Pancreas (tissue), 10 donors: ENCODE data around the gene PXT1. TPM values are rescaled to one million over a fixed set of nuclear protein-coding genes. Genes with fewer than 3 reads are reported as not detected.

Experiments
- ATAC-seq, 4 donors: fragments of 200-7000 bp; cut with Tn5 transposase; one replicate each; pipeline versions ENCODE4 v1.8.0 to v1.9.1; 2020; ENCODE audit warnings: mild to moderate bottlenecking in 4 of 4, moderate library complexity in 4 of 4
- DNase-seq, 6 donors: peaks; one replicate each; pipeline ENCODE4 v3.0.0-alpha.2; 2020
- FAIRE-seq: peaks from 2 replicates; lab custom pipeline; 2012; peaks lifted over from hg19 to GRCh38; lab: Jason Lieb, UNC
- H3K27ac ChIP-seq, 4 donors: fragments of 200-600 bp; sonication (generic); 1 replicate in 3 of 4; 2 replicates in 1 of 4; pipeline versions ENCODE4 v1.5.0 to v1.8.0; 2020
- H3K27me3 ChIP-seq, 4 donors: fragments of 200-600 bp; one replicate each; pipeline ENCODE4 v1.8.0; 2021
- H3K36me3 ChIP-seq, 3 donors: fragments of 200-600 bp; sonication (generic) in 1 of 3; one replicate each; pipeline versions ENCODE4 v1.5.0 to v1.8.0; 2020 to 2021
- H3K4me1 ChIP-seq, 3 donors: fragments of 200-600 bp; one replicate each; pipeline ENCODE4 v1.8.0; 2021
- H3K4me3 ChIP-seq, 4 donors: fragments of 200-600 bp; sonication (generic) in 2 of 4; one replicate each; pipeline versions ENCODE4 v1.5.0 to v1.8.0; 2020 to 2021
- H3K9me3 ChIP-seq, 4 donors: fragments of 200-600 bp; one replicate each; pipeline ENCODE4 v1.8.0; 2021
- CTCF ChIP-seq, 4 donors: fragments of 200-600 bp; sonication (generic) in 3 of 4; IDR thresholded peaks; one replicate each; pipeline versions ENCODE4 v1.5.0 to v1.8.0; 2021; ENCODE audit warnings: antibody characterized with exemption in 4 of 4
- WGBS, 2 donors: extraction: QIAGEN DNeasy Blood & Tissue Kit; methylation state at CpG; one replicate each; pipeline ENCODE4 v1.1.7; 2013; 5-methylcytosine and 5-hydroxymethylcytosine counted together
- intact Hi-C, 3 donors: fragments of 100-400 bp; cut with DNase I; formaldehyde crosslinking; loops; one replicate each; pipeline versions ENCODE4 v1.11.1 to v1.14.2; 2022
- polyA plus RNA-seq, 2 donors: library from polyadenylated mRNA; stranded (reverse); fragments of 200-250 nt; gene quantifications; one replicate each; pipeline ENCODE4 v1.2.3, GENCODE V29; 2013
- total RNA-seq, 6 donors: library from RNA; stranded (reverse); fragmentation: NEBNext Ultra II Directional in 4 of 6; extraction: Animal tissue kit (Norgen Biotek cat#: 25700) in 4 of 6; gene quantifications; one replicate each; pipeline versions ENCODE4 v1.2.1 to v1.2.4, GENCODE V29; 2021 to 2023
- donor health status: healthy with polysubstance abuse.
- donor health status: DM: no; HTN: no; CAD: no; lungs with moderate emphysema.
- donor health status: DM: no; HTN: no; CAD: no.
- donor health status: control.
- donor health status: control.
- donor health status: Bipolar disorder and iron deficiency.
- donor health status: DM: yes; HTN: yes; CAD: no.
- donor health status: DM: no; HTN: no; CAD: no.
- donor health status: DM: no; HTN: no; CAD: no.
- donor health status: DM: yes; HTN: yes; CAD: no.

PXT1 gene
- total and polyA plus RNA-seq, 8 donors = not detected

GRCh38 chr6:36357872-36358225 is 84.8 kb downstream of the PXT1 start:
- DNase-seq (peak in 1 of 6 donors; percentile 6), ATAC-seq (peak in 3 of 4 donors; percentile 24 to 55 (median 50)), FAIRE-seq (no peak)
- no peak for TF ChIP-seq CTCF (IDR thresholded peaks at IDR 0.05)
- H3K27ac ChIP-seq = peak overlapping the region in 2 of 4 donors; percentile 78 to 83
- peaks cover 0 to 32% (median 0%) of the 10 kb centered on the region in 3 donors for H3K4me1 ChIP-seq
- intact Hi-C loops = no loop called here
- H3K36me3 ChIP-seq = no peaks in the 10 kb centered on the region
- WGBS, 2 donors = 81 to 85% methylated on average over 3 of the region's 3 CpGs
- no peak overlapping the region for H3K4me3 ChIP-seq
- no peaks in the 10 kb centered on the region for H3K27me3 ChIP-seq
- no peaks in the 10 kb centered on the region for H3K9me3 ChIP-seq

GRCh38 chr6:36355819-36356218 is 86.8 kb downstream of the PXT1 start:
- Histone ChIP-seq H3K27ac (no peak overlapping the region), H3K36me3 (no peaks in the 10 kb centered on the region), H3K9me3 (no peaks in the 10 kb centered on the region), H3K4me3 (no peak overlapping the region), H3K27me3 (no peaks in the 10 kb centered on the region), H3K4me1 (peaks cover 0 to 43% (median 0%) of the 10 kb centered on the region in 3 donors)
- no peak for FAIRE-seq
- TF ChIP-seq CTCF (IDR thresholded peaks at IDR 0.05) = no peak
- intact Hi-C loops = no loop called here
- no peak for ATAC-seq
- DNase-seq = no peak
- WGBS, 2 donors = 77% methylated on average over 4 of the region's 4 CpGs

GRCh38 chr6:36353411-36353915 is 89.2 kb downstream of the PXT1 start:
- H3K4me1 ChIP-seq = peaks cover 0 to 41% (median 0%) of the 10 kb centered on the region in 3 donors
- no peaks in the 10 kb centered on the region for H3K36me3 ChIP-seq
- no peak overlapping the region for H3K4me3 ChIP-seq
- DNase-seq = no peak
- H3K27ac ChIP-seq = no peak overlapping the region
- WGBS, 2 donors = 72 to 83% methylated on average over 4 of the region's 4 CpGs
- no peak for ATAC-seq
- no peak for FAIRE-seq
- H3K27me3 ChIP-seq = no peaks in the 10 kb centered on the region
- intact Hi-C loops = no loop called here
- TF ChIP-seq CTCF (IDR thresholded peaks at IDR 0.05) = no peak
- H3K9me3 ChIP-seq = no peaks in the 10 kb centered on the region

- FAIRE-seq (no peak), ATAC-seq (no peak)
Measured at GRCh38 chr6:36352477-36353157, 90.0 kb downstream of the PXT1 start.

More at GRCh38 chr6:36352477-36353157, 90.0 kb downstream of the PXT1 start:
- Histone ChIP-seq H3K27me3 (no peaks in the 10 kb centered on the region), H3K27ac (peak overlapping the region in 1 of 4 donors; percentile 69), H3K9me3 (no peaks in the 10 kb centered on the region), H3K36me3 (no peaks in the 10 kb centered on the region), H3K4me1 (peaks cover 0 to 39% (median 4%) of the 10 kb centered on the region in 3 donors), H3K4me3 (no peak overlapping the region)
- no peak for TF ChIP-seq CTCF (IDR thresholded peaks at IDR 0.05)
- WGBS, 2 donors = 82 to 91% methylated on average over 8 of the region's 8 CpGs
- intact Hi-C loops = no loop called here
- DNase-seq = no peak
